B cell (primary cell): ENCODE results near the gene SPTBN2. TPM values are rescaled to one million over a fixed set of nuclear protein-coding genes. Genes with fewer than 3 reads are reported as not detected.

Experiments
- ATAC-seq: fragments of 200-7000 bp; cut with Tn5 transposase; one replicate; pipeline ENCODE4 v1.10.0; 2021; ENCODE audit warnings: low read depth, mild to moderate bottlenecking, moderate number of reproducible peaks, moderate library complexity
- CTCF ChIA-PET: fragments of 350-600 bp; sonication (Branson Sonifier 250); formaldehyde crosslinking; loops from one replicate; lab custom pipeline; 2021; ENCODE audit warnings: antibody characterized with exemption, inconsistent platforms; lab: Charles Lee
- POLR2A ChIA-PET: fragments of 350-600 bp; sonication (Branson Sonifier 250); formaldehyde crosslinking; loops from one replicate; lab custom pipeline; 2021; ENCODE audit warnings: antibody characterized with exemption; lab: Charles Lee
- DNase-seq: peaks from one replicate; pipeline ENCODE4 v3.0.0; 2013
- H2AFZ ChIP-seq: 2 replicates; pipeline ENCODE4 v1.6.1; 2012; ENCODE audit warnings: mild to moderate bottlenecking, low read depth, low read length; ENCODE audit not compliant: insufficient read depth, poor library complexity, severe bottlenecking
- H3K27ac ChIP-seq, 2 donors: 1 replicate in 1 of 2; 2 replicates in 1 of 2; pipeline ENCODE4 v1.5.1; 2012 to 2013; ENCODE audit warnings: low read length in 2 of 2, mild to moderate bottlenecking in 2 of 2, moderate library complexity in 1 of 2
- H3K27me3 ChIP-seq, 4 experiments: fragments of 200-600 bp in 1 of 4; sonication (generic) in 1 of 4; replicated peaks in 1 of 4; 1 replicate in 2 of 4; 2 replicates in 2 of 4; pipeline versions ENCODE4 v1.6.1 to v1.7.0; 2013 to 2016; ENCODE audit warnings: low read length in 3 of 4, mild to moderate bottlenecking in 2 of 4, mixed read lengths in 1 of 4, moderate library complexity in 1 of 4; ENCODE audit not compliant: insufficient read depth in 4 of 4, control insufficient read depth in 3 of 4; ENCODE audit errors: control extremely low read depth in 1 of 4
- H3K36me3 ChIP-seq, 2 experiments: replicated peaks in 1 of 2; 1 replicate in 1 of 2; 2 replicates in 1 of 2; pipeline versions ENCODE4 v1.6.1 to v1.7.1; 2013; ENCODE audit warnings: low read length in 1 of 2; ENCODE audit not compliant: insufficient read depth in 2 of 2, control insufficient read depth in 1 of 2; ENCODE audit errors: control extremely low read depth in 1 of 2, extremely low read depth in 1 of 2
- H3K4me1 ChIP-seq, 2 donors: fragments of 200-600 bp in 1 of 2; sonication (generic) in 1 of 2; 1 replicate in 1 of 2; 2 replicates in 1 of 2; pipeline versions ENCODE4 v1.5.1 to v1.6.1; 2013 to 2017; ENCODE audit warnings: low read length in 2 of 2; ENCODE audit not compliant: control insufficient read depth in 2 of 2, insufficient read depth in 2 of 2
- H3K4me2 ChIP-seq: replicated peaks from 2 replicates; pipeline ENCODE3; 2012; ENCODE audit warnings: mild to moderate bottlenecking, low read depth, low read length; ENCODE audit not compliant: poor library complexity, severe bottlenecking
- H3K4me3 ChIP-seq, 5 experiments: fragments of 200-600 bp in 1 of 5; sonication (generic) in 1 of 5; 1 replicate in 3 of 5; 2 replicates in 2 of 5; pipeline versions ENCODE4 v1.5.1 to v1.7.0; 2011 to 2016; ENCODE audit warnings: low read length in 4 of 5, mild to moderate bottlenecking in 4 of 5, low read depth in 2 of 5, control low read depth in 1 of 5, moderate library complexity in 1 of 5; ENCODE audit not compliant: insufficient read depth in 1 of 5; ENCODE audit errors: control extremely low read depth in 1 of 5, extremely low read depth in 1 of 5
- H3K79me2 ChIP-seq: fragments of 200-600 bp; sonication (generic); one replicate; pipeline ENCODE4 v1.6.0; 2016; ENCODE audit warnings: low read length; ENCODE audit not compliant: control insufficient read depth, insufficient read depth
- H3K9ac ChIP-seq: fragments of 200-600 bp; sonication (generic); 2 replicates; pipeline ENCODE4 v1.6.1; 2017; ENCODE audit warnings: mild to moderate bottlenecking, low read length, moderate library complexity
- H3K9me3 ChIP-seq, 3 donors: one replicate each; pipeline versions ENCODE4 v1.6.1 to v1.7.1; 2013; ENCODE audit warnings: low read length in 2 of 3; ENCODE audit not compliant: control insufficient read depth in 2 of 3, insufficient read depth in 1 of 3; ENCODE audit errors: control extremely low read depth in 1 of 3
- H4K20me1 ChIP-seq: 2 replicates; pipeline ENCODE4 v1.6.0; 2012; ENCODE audit warnings: mild to moderate bottlenecking, low read length; ENCODE audit not compliant: insufficient read depth, control insufficient read depth, poor library complexity, severe bottlenecking
- H3K27ac Mint-ChIP-seq: one replicate; pipeline ENCODE4 v1.8.0; 2021; ENCODE audit warnings: mixed read lengths
- H3K27me3 Mint-ChIP-seq: one replicate; pipeline ENCODE4 v1.8.0; 2021; ENCODE audit warnings: mixed read lengths
- H3K4me1 Mint-ChIP-seq: one replicate; pipeline ENCODE4 v1.8.0; 2021; ENCODE audit warnings: mixed read lengths
- H3K4me3 Mint-ChIP-seq: one replicate; pipeline ENCODE4 v1.8.0; 2021; ENCODE audit warnings: mixed read lengths
- H3K9me3 Mint-ChIP-seq: one replicate; pipeline ENCODE4 v1.8.0; 2022; ENCODE audit warnings: mixed read lengths; ENCODE audit not compliant: insufficient read depth
- CTCF ChIP-seq: fragments of 200-600 bp; IDR thresholded peaks from one replicate; pipeline ENCODE4 v1.8.0; 2022; ENCODE audit warnings: antibody characterized with exemption, mild to moderate bottlenecking
- EZH2 ChIP-seq: IDR thresholded peaks from 2 replicates; pipeline ENCODE4 v1.6.1; 2012; ENCODE audit warnings: borderline replicate concordance, low read depth, mild to moderate bottlenecking, moderate library complexity, low read length; ENCODE audit not compliant: insufficient read depth, poor library complexity, severe bottlenecking
- WGBS: methylation state at CpG from one replicate; pipeline ENCODE4 v1.1.5; 2013; ENCODE audit warnings: missing lambda C conversion rate; ENCODE audit not compliant: insufficient coverage; 5-methylcytosine and 5-hydroxymethylcytosine counted together
- intact Hi-C: fragments of 100-400 bp; cut with micrococcal nuclease; formaldehyde crosslinking; loops from one replicate; pipeline ENCODE4 v1.10.0; 2022
- polyA plus RNA-seq: library from polyadenylated mRNA; depleted of rRNA; stranded (reverse); fragments of >200 nt; gene quantifications from 2 replicates; pipeline ENCODE4 v1.2.3, GENCODE V29; 2012
- total RNA-seq, 2 donors: library from RNA; stranded (reverse); fragments of 120-200 nt in 1 of 2; gene quantifications; 1 replicate in 1 of 2; 2 replicates in 1 of 2; pipeline versions ENCODE4 v1.2.3 to v1.2.4, GENCODE V29; 2013 to 2022

Gene SPTBN2
- total and polyA plus RNA-seq, 2 donors (not counting 1 experiment from before 2014, with no cell fraction given), result 0.67 to 1.2 TPM

DNA sequence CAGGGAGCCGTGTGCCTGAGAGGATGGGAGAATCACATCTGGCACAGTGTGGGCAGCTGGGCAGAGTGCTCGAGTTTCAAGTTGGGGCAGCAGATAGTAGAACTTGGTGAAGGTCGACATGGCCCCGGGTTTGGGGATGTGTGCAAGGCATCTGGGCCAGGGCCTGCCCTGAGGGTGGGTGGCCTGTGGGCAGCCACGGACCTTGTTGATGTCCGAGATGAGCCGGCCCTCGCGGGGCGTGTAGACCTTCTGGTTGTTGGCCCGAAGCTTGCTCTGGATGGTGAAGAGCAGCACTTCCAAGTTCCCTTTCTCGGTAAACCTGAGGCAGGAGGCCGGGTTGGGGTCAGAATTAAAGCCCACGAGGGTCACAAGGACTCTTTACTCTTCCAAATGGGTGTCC lies 20.3 kb downstream of the SPTBN2 start:
- no peak overlapping the region for H3K27ac Mint-ChIP-seq
- Histone ChIP-seq H3K36me3 (no peaks in the 10 kb centered on the region), H3K4me3 (no peak overlapping the region), H2AFZ (no peak overlapping the region), H3K9ac (no peak overlapping the region), H3K4me2 (no peak overlapping the region), H4K20me1 (no peaks in the 10 kb centered on the region), H3K9me3 (no peaks in the 10 kb centered on the region), H3K4me1 (no peaks in the 10 kb centered on the region), H3K79me2 (no peaks in the 10 kb centered on the region), H3K27me3 (peaks cover 0 to 2% (median 0%) of the 10 kb centered on the region in 4 experiments), H3K27ac (no peak overlapping the region)
- no peaks in the 10 kb centered on the region for H3K9me3 Mint-ChIP-seq
- POLR2A ChIA-PET, result no interaction called here
- H3K27me3 Mint-ChIP-seq, result peaks cover 4% of the 10 kb centered on the region
- DNase-seq, result no peak
- CTCF ChIA-PET, result no interaction called here
- WGBS, result 94% methylated on average over 12 of the region's 14 CpGs
- intact Hi-C loops, result no loop called here
- H3K4me3 Mint-ChIP-seq, result no peak overlapping the region
- ATAC-seq, result no peak
- no peak for TF ChIP-seq CTCF
- TF ChIP-seq EZH2, result no peak
- no peaks in the 10 kb centered on the region for H3K4me1 Mint-ChIP-seq

DNA sequence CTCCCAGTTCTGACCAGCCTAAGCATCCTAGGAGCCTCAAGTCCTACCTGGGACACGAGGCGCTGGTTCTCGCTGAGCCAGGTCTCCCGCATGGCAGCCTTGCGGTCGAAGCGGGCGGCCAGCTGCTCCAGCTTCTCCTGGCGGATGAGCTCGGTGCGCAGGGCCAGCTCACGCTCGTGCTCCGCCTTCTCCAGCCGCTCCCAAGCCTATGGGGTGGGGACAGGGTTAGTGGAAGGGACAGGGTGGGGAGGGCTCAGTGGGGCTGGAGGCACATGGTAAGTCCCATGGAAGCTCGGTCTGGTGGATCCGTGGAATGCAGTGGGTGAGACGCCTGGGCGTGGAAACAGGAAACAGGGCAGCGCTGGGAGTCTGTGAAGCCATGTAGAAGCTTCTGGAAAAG lies 20.9 kb downstream of the SPTBN2 start:
- Histone ChIP-seq H3K9me3 (no peaks in the 10 kb centered on the region), H3K9ac (no peak overlapping the region), H2AFZ (no peak overlapping the region), H3K27me3 (peaks cover 0 to 2% (median 0%) of the 10 kb centered on the region in 4 experiments), H3K27ac (no peak overlapping the region), H4K20me1 (no peaks in the 10 kb centered on the region), H3K4me2 (no peak overlapping the region), H3K36me3 (no peaks in the 10 kb centered on the region), H3K4me3 (no peak overlapping the region), H3K79me2 (no peaks in the 10 kb centered on the region), H3K4me1 (no peaks in the 10 kb centered on the region)
- intact Hi-C loops, result no loop called here
- no peaks in the 10 kb centered on the region for H3K4me1 Mint-ChIP-seq
- no peak overlapping the region for H3K27ac Mint-ChIP-seq
- ChIA-PET POLR2A (no interaction called here), CTCF (no interaction called here)
- H3K27me3 Mint-ChIP-seq, result no peaks in the 10 kb centered on the region
- TF ChIP-seq EZH2 (no peak), CTCF (no peak)
- H3K4me3 Mint-ChIP-seq, result no peak overlapping the region
- no peaks in the 10 kb centered on the region for H3K9me3 Mint-ChIP-seq
- WGBS, result 88% methylated on average over 14 of the region's 20 CpGs
- no peak for DNase-seq
- ATAC-seq, result no peak
